ENCODE results near the gene SCP2D1. TPM values are rescaled to one million over a fixed set of nuclear protein-coding genes. Genes with fewer than 3 reads are reported as not detected.

SCP2D1 gene
- total and polyA plus RNA-seq, 10 donors = not detected

GRCh38 chr20:18835466-18836256 lies 22.1 kb downstream of the SCP2D1 start:
- Histone ChIP-seq H3K27ac (no peak overlapping the region), H3K4me3 (no peak overlapping the region), H3K4me1 (no peaks in the 10 kb centered on the region), H3K36me3 (no peaks in the 10 kb centered on the region), H3K9me3 (no peaks in the 10 kb centered on the region), H3K27me3 (replicated peaks in 1 of 7) (no peaks in the 10 kb centered on the region)
- DNase-seq = no peak
- TF ChIP-seq CTCF (IDR thresholded peaks at IDR 0.05 in 8 of 11, conservative IDR thresholded peaks at IDR 0.05 in 3 of 11) = no peak
- TF ChIP-seq POLR2A (IDR thresholded peaks at IDR 0.05) = no peak
- TF ChIP-seq POLR2AphosphoS5 (IDR thresholded peaks at IDR 0.05) = no peak
- intact Hi-C loops (cut with DNase I; ENCODE audit: low total_unique reads) = no loop called here
- WGBS, 5 donors = 85 to 94% (median 90%) methylated on average over 3 of the region's 3 CpGs

- intact Hi-C loops (cut with DNase I; ENCODE audit: low total_unique reads) = no loop called here
- no peak for TF ChIP-seq POLR2A (IDR thresholded peaks at IDR 0.05)
- 76 to 89% (median 84%) methylated on average over 3 of the region's 3 CpGs for WGBS, 5 donors
- no peak for DNase-seq
- Histone ChIP-seq H3K9me3 (no peaks in the 10 kb centered on the region), H3K4me1 (no peaks in the 10 kb centered on the region), H3K27ac (no peak overlapping the region), H3K27me3 (replicated peaks in 1 of 7) (peaks cover 0 to 5% (median 0%) of the 10 kb centered on the region in 7 donors), H3K4me3 (no peak overlapping the region), H3K36me3 (no peaks in the 10 kb centered on the region)
These were observed 24.1 kb downstream of the SCP2D1 start for GRCh38 chr20:18837718-18838117.

GRCh38 chr20:18839507-18840247 lies 26.1 kb downstream of the SCP2D1 start:
- Histone ChIP-seq H3K27ac (no peak overlapping the region), H3K27me3 (replicated peaks in 1 of 7) (peaks cover 0 to 5% (median 0%) of the 10 kb centered on the region in 7 donors), H3K36me3 (no peaks in the 10 kb centered on the region), H3K4me3 (no peak overlapping the region), H3K4me1 (no peaks in the 10 kb centered on the region), H3K9me3 (no peaks in the 10 kb centered on the region)
- 81 to 96% (median 91%) methylated on average over 6 of the region's 6 CpGs for WGBS, 5 donors
- TF ChIP-seq POLR2A (IDR thresholded peaks at IDR 0.05) (no peak), CTCF (IDR thresholded peaks at IDR 0.05 in 8 of 11, conservative IDR thresholded peaks at IDR 0.05 in 3 of 11) (no peak), POLR2AphosphoS5 (IDR thresholded peaks at IDR 0.05) (no peak)
- no peak for DNase-seq
- intact Hi-C loops (cut with DNase I; ENCODE audit: low total_unique reads) = no loop called here

- H3K9me3 ChIP-seq = no peaks in the 10 kb centered on the region
- no peaks in the 10 kb centered on the region for H3K4me1 ChIP-seq
- no peak overlapping the region for H3K4me3 ChIP-seq
- no peaks in the 10 kb centered on the region for H3K36me3 ChIP-seq
- WGBS, 5 donors = 86 to 91% (median 90%) methylated on average over 8 of the region's 8 CpGs
- intact Hi-C loops (cut with DNase I; ENCODE audit: low total_unique reads) = no loop called here
- TF ChIP-seq POLR2A (IDR thresholded peaks at IDR 0.05) (no peak), POLR2AphosphoS5 (IDR thresholded peaks at IDR 0.05) (no peak)
- H3K27ac ChIP-seq = no peak overlapping the region
- peaks cover 0 to 5% (median 0%) of the 10 kb centered on the region in 7 donors for H3K27me3 ChIP-seq (replicated peaks in 1 of 7)
- no peak for DNase-seq
These were observed 26.7 kb downstream of the SCP2D1 start for GRCh38 chr20:18840248-18840645.

GRCh38 chr20:18845017-18845416 lies 31.4 kb downstream of the SCP2D1 start:
- Histone ChIP-seq H3K27me3 (replicated peaks in 1 of 7) (peaks cover 0 to 5% (median 0%) of the 10 kb centered on the region in 7 donors), H3K27ac (no peak overlapping the region), H3K9me3 (no peaks in the 10 kb centered on the region), H3K36me3 (no peaks in the 10 kb centered on the region), H3K4me3 (no peak overlapping the region), H3K4me1 (no peaks in the 10 kb centered on the region)
- DNase-seq = no peak
- TF ChIP-seq POLR2AphosphoS5 (IDR thresholded peaks at IDR 0.05) (no peak), POLR2A (IDR thresholded peaks at IDR 0.05) (no peak), CTCF (IDR thresholded peaks at IDR 0.05 in 8 of 11, conservative IDR thresholded peaks at IDR 0.05 in 3 of 11) (no peak)
- intact Hi-C loops (cut with DNase I; ENCODE audit: low total_unique reads) = no loop called here
- 65 to 73% (median 68%) methylated on average over 5 of the region's 5 CpGs for WGBS, 5 donors

All from spleen (tissue), 11 donors.